HG03108 (cell line): ENCODE results near the gene VPS37D.

ENCODE experiments used
- ATAC-seq: cut with Tn5 transposase; IDR thresholded peaks from one replicate; pipeline ENCODE4 v1.9.1; 2021; ENCODE audit warnings: moderate library complexity; ENCODE audit not compliant: unreplicated experiment

VPS37D gene

GRCh38 chr7:73679709-73680108 is 12.1 kb downstream of the VPS37D start:
- ATAC-seq = no peak

GRCh38 chr7:73680501-73680900 is 12.9 kb downstream of the VPS37D start:
- ATAC-seq = no peak

GRCh38 chr7:73681031-73681430 is 13.4 kb downstream of the VPS37D start:
- no peak for ATAC-seq

- no peak for ATAC-seq
These were observed 15.1 kb downstream of the VPS37D start for GRCh38 chr7:73682745-73683055.

- peak; percentile 91 for ATAC-seq
These were observed 15.6 kb downstream of the VPS37D start, which contains the start of the genes BUD23 and DNAJC30 for GRCh38 chr7:73683056-73683787. Gene BUD23, plus strand, starts transcription at chr7:73683597. Its CDS starts 29 bp downstream, at chr7:73683626. Gene DNAJC30, minus strand, starts transcription at chr7:73683453. Its CDS starts 30 bp downstream, at chr7:73683423.

GRCh38 chr7:73683788-73684693 is 16.4 kb downstream of the VPS37D start:
- no peak for ATAC-seq

GRCh38 chr7:73685311-73685710 is 17.7 kb downstream of the VPS37D start:
- no peak for ATAC-seq

GRCh38 chr7:73688288-73688687 is 20.7 kb downstream of the VPS37D start:
- ATAC-seq = no peak

- no peak for ATAC-seq
These were observed 23.0 kb downstream of the VPS37D start for GRCh38 chr7:73690646-73691045.

- no peak for ATAC-seq
These were observed 28.7 kb downstream of the VPS37D start for GRCh38 chr7:73696372-73696771.

GRCh38 chr7:73698410-73698809 is 30.8 kb downstream of the VPS37D start:
- no peak for ATAC-seq

GRCh38 chr7:73699370-73700068 is 31.9 kb downstream of the VPS37D start:
- no peak for ATAC-seq

GRCh38 chr7:73700069-73700423 is 32.4 kb downstream of the VPS37D start:
- no peak for ATAC-seq

GRCh38 chr7:73700581-73701134 is 33.0 kb downstream of the VPS37D start:
- no peak for ATAC-seq

GRCh38 chr7:73701357-73701995 is 33.8 kb downstream of the VPS37D start:
- no peak for ATAC-seq

GRCh38 chr7:73702226-73702625 is 34.6 kb downstream of the VPS37D start:
- no peak for ATAC-seq

- ATAC-seq = no peak
These were observed 35.0 kb downstream of the VPS37D start for GRCh38 chr7:73702665-73703064.

- ATAC-seq = no peak
These were observed 35.6 kb downstream of the VPS37D start for GRCh38 chr7:73703225-73703624.

- no peak for ATAC-seq
These were observed 36.4 kb downstream of the VPS37D start for GRCh38 chr7:73703757-73704639.
